ENCODE measurements around the gene S1PR4.
"Not testable (repeated sequence)": the region's sequence is repeated elsewhere in the genome, so short reads cannot be mapped to it uniquely, and the experiment has no call there.

S1PR4 gene

DNA sequence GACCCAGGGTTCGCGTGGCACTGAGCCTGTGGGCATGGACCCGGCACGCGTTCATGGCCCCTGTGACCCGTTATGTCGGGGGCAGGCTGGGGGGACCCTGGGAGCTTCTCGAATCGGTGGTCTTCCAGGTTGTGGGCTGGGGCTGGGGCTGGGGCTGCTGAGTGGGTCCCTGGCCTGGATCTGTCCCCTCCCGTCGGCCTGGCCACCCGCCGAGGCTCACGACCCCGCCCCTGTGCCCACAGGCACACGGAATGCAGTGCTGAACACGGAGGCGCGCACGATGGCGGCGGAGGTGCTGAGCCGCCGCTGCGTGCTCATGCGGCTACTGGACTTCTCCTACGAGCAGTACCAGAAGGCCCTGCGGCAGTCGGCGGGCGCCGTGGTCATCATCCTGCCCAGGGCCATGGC is 13.7 kb downstream of the S1PR4 start:
- DNase-seq (ENCODE audit: insufficient read length) (no peak), FAIRE-seq (no peak)
- TF ChIP-seq POLR2A (IDR thresholded peaks at IDR 0.05; ENCODE audit: low read depth, low read length) (no peak), POLR2AphosphoS5 (IDR thresholded peaks at IDR 0.05; ENCODE audit: low read depth, low read length) (no peak), TAF1 (IDR thresholded peaks at IDR 0.05; ENCODE audit: borderline replicate concordance, low read depth, low read length) (no peak)

DNA sequence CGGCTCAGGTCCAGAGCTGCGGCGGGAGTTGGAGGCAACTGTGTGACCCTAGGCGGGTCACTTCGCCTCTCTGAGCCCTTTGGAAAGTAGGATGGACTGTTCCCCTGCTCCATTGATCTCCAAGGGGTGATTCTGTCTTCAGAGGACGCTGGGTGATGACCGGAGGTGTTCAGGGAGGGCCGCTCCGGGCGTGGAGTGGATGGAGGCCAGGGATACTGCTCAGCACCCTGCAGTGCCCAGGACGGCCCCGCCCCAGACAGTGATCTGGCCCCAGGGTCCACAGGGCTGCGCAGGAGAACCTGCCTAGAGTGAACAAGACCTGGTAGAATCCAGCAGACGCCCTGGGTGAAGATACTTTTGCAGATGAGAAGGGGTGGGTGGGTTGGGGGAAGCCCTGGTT is 14.1 kb downstream of the S1PR4 start:
- FAIRE-seq (no peak), DNase-seq (ENCODE audit: insufficient read length) (no peak)
- TF ChIP-seq TAF1 (IDR thresholded peaks at IDR 0.05; ENCODE audit: borderline replicate concordance, low read depth, low read length) (no peak), POLR2A (IDR thresholded peaks at IDR 0.05; ENCODE audit: low read depth, low read length) (no peak), POLR2AphosphoS5 (IDR thresholded peaks at IDR 0.05; ENCODE audit: low read depth, low read length) (no peak)

DNA sequence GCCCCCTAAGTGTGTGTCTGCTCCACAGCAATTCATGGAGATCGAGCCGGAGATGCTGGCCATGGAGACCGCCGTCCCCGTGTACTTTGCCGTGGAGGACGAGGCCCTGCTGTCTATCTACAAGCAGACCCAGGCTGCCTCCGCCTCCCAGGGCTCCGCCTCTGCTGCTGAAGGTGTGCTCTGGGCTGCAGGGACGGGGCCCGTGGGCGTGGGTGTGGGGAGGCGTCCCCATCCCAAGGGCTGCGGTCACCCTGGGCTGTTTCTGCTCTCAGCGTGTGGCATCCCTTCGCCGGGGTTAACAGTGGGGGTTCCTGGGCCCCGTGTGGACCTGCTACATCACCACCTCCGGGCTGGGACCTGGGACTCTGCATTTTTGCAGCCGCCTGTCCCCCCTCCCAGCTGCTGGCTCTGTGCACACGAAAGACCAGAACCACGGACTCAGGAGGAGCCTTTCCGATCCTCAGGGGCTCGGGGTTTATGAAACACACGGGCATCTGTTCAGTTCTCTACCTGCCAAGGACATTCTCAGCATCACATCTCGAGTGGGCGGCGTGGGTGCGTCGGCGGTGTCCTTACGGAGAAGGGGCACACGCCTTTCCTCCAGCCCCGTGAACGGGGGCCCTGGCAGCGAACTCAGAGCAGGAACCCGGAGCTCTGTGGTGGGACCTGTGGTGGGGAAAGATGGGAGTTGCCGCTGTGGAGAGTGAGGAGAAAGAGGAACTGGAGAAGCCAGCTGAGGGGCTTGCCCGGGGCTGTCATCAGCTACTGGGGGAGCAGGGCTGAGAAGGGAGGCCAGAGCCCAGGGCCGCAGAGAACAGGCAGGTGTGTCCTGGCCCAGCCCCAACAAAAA is 14.9 kb downstream of the S1PR4 start:
- DNase-seq (ENCODE audit: insufficient read length) (no peak), FAIRE-seq (no peak)
- TF ChIP-seq POLR2A (IDR thresholded peaks at IDR 0.05; ENCODE audit: low read depth, low read length): no peak
- TF ChIP-seq TAF1 (IDR thresholded peaks at IDR 0.05; ENCODE audit: borderline replicate concordance, low read depth, low read length): no peak
- no peak for TF ChIP-seq POLR2AphosphoS5 (IDR thresholded peaks at IDR 0.05; ENCODE audit: low read depth, low read length)

DNA sequence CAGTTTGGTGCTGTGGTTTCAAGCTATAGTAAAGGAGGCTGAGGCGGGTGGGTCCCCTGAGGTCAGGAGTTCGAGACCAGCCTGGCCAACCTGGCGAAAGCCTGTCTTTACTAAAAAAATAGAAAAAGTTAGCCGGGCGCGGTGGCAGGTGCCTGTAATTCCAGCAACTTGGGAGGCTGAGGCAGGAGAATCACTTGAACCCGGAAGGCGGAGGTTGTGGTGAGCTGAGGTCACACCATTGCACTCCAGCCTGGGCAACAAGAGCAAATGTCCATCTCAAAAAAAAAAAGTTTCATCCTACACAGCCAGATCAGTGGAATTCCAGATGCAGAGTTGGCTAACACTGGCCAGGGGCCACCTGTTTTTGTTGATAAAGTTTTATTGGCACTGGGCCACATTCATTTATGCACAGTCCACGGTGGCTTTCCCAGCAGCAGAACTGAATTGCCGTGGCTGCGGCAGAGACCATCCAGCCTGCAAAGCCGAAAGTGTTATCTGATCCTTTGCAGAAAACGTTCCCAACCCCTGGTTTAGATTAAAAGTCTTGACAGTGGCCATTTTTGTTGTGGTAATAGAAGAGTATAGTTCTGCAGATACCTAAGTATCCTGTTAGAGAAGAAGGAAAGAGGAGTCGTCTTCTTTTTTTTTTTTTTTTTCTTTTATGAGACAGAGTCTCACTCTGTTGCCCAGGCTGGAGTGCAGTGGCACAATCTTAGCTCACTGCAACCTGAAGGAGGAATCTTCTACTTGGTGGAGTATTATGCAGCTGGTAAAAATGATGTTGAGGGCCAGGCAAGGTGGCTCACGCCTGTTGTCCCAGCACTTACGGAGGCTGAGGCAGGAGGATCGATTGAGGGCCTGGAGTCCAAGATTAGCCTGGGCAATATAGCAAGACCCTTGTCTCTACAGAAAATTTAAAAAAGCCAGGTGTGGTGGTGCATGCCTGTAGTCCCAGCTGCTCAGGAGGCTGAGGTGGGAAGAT is 15.8 kb downstream of the S1PR4 start:
- no peak for TF ChIP-seq TAF1 (IDR thresholded peaks at IDR 0.05; ENCODE audit: borderline replicate concordance, low read depth, low read length)
- TF ChIP-seq POLR2A (IDR thresholded peaks at IDR 0.05; ENCODE audit: low read depth, low read length): no peak
- no peak for TF ChIP-seq POLR2AphosphoS5 (IDR thresholded peaks at IDR 0.05; ENCODE audit: low read depth, low read length)
- no peak for DNase-seq (ENCODE audit: insufficient read length)
- FAIRE-seq: no peak

DNA sequence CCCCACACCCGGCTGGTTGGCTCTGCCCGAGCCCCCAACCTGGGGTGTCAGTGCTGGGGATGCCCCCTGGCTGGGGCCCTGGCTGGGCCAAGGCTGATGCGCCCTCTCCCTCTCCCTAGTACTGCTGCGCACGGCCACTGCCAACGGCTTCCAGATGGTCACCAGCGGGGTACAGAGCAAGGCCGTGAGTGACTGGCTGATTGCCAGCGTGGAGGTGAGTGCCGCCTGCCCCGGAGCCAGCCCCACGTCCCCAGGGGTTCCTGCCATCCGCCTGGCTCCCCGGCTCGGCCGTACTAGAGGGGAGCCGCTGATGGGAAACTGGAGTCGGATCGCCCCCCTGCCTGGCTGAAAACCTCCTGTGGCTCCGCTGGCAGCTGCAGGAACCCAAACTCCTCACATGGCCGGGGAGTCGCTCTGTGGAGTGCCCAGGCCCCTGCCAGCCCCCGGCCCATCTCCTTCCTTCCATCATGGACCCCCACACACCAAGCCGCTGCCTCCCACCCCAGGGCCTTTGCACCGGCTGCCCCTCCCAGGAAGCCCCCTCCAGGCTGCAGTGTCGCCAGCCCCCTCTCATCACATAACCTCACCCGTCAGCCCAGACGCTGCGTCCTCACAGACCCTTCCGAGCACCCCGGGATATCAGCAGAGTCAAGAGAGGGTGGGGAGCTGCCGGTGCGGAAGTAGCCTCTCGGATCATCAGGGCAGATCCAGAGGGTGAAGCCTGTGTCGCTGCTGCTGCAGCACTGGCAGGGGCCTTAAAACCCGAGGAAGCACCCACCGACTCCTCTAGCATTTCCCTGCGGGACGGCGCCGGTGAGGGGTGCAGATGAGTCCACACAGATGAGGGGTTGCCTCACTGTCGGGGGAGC is 17.7 kb downstream of the S1PR4 start:
- TF ChIP-seq TAF1 (IDR thresholded peaks at IDR 0.05; ENCODE audit: borderline replicate concordance, low read depth, low read length): no peak
- TF ChIP-seq POLR2A (IDR thresholded peaks at IDR 0.05; ENCODE audit: low read depth, low read length): no peak
- no peak for TF ChIP-seq POLR2AphosphoS5 (IDR thresholded peaks at IDR 0.05; ENCODE audit: low read depth, low read length)
- DNase-seq (ENCODE audit: insufficient read length) (no peak), FAIRE-seq (no peak)

DNA sequence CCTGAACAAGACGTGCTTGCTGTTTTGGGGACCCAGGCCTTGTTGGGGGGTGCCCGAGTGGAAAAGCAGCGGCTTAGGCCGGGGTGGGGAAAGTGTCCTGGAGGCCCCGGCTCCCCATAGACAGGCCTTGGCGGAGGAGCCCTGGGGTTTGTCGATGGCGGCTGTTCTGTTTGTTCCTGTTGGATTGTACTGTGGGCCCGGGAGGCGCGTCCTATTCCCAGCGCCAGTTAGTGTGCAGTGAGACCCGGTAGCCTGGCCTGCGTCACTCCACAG is 18.3 kb downstream of the S1PR4 start:
- no peak for TF ChIP-seq TAF1 (IDR thresholded peaks at IDR 0.05; ENCODE audit: borderline replicate concordance, low read depth, low read length)
- TF ChIP-seq POLR2A (IDR thresholded peaks at IDR 0.05; ENCODE audit: low read depth, low read length): no peak
- no peak for TF ChIP-seq POLR2AphosphoS5 (IDR thresholded peaks at IDR 0.05; ENCODE audit: low read depth, low read length)
- DNase-seq (ENCODE audit: insufficient read length) (no peak), FAIRE-seq (no peak)

DNA sequence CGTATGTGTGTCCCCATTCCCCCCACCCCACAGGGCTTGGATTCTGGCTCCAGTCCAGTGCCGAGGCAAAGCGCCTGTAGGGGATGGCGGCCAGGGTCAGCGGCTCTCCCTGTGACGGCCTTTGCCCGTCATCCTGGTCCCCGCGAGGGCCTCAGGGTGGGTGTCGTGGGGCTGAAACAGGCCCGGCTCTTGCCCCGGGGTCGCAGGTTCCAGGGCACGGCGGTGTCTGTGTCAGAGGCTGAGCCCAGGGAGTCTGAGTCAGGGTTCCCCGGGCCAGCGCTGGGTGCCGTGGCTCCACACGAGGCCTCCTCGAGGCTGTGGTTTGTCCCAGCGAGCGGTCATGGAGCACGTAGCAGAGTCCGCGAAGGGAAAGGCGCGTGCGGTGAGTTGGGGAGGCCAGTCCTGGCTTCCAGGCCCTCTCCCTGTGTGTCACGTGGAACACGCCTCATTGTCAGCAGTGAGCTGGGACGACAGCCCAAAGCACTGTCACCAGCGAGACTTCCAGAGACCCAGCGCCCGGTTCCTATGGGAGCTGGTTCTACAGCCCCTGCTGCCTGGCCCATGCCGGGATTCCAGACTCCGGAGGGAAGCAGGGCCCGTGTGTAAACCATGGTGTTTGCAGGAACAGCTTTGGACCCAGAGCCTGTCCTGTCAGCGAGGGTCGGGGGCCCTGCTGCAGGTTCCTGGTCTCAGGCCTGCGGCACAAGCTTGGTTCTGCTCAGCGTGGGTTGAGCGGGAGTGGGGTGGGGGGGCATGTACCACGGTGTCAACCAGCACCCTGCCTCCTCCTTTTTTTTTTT is 20.5 kb downstream of the S1PR4 start:
- FAIRE-seq: no peak
- TF ChIP-seq TAF1 (IDR thresholded peaks at IDR 0.05; ENCODE audit: borderline replicate concordance, low read depth, low read length): no peak
- no peak for TF ChIP-seq POLR2AphosphoS5 (IDR thresholded peaks at IDR 0.05; ENCODE audit: low read depth, low read length)
- TF ChIP-seq POLR2A (IDR thresholded peaks at IDR 0.05; ENCODE audit: low read depth, low read length): no peak
- DNase-seq (ENCODE audit: insufficient read length): no peak

DNA sequence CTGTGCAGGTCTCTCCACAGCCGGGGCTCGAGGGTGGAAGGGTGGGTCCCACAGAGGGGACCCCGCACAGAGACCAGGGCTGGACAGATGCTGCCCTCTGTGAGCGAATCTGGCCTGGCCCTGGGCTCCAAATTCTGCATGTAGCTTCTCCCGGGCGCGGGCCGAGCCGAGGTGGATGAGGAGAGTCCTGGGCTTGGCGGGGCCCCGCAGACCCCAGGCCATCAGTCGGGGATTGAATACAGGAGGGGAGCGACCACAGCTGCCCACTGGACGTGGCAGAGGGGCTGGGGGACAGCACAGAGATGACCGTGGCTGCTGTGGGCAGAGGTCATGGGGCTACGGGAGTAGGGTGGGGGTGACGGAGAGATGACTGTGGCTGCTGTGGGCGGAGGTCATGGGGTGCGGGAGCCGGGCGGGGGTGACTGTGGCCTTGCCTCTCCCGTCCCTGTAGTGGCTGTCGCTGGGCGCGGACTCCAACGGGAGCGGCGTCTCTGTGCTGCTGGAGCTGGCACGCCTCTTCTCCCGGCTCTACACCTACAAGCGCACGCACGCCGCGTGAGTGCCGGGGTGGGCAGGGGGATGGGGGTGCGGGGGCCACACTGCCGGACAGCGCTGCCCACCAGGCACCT is 22.6 kb downstream of the S1PR4 start:
- FAIRE-seq (no peak), DNase-seq (ENCODE audit: insufficient read length) (no peak)
- TF ChIP-seq TAF1 (IDR thresholded peaks at IDR 0.05; ENCODE audit: borderline replicate concordance, low read depth, low read length): no peak
- no peak for TF ChIP-seq POLR2AphosphoS5 (IDR thresholded peaks at IDR 0.05; ENCODE audit: low read depth, low read length)
- TF ChIP-seq POLR2A (IDR thresholded peaks at IDR 0.05; ENCODE audit: low read depth, low read length): no peak

DNA sequence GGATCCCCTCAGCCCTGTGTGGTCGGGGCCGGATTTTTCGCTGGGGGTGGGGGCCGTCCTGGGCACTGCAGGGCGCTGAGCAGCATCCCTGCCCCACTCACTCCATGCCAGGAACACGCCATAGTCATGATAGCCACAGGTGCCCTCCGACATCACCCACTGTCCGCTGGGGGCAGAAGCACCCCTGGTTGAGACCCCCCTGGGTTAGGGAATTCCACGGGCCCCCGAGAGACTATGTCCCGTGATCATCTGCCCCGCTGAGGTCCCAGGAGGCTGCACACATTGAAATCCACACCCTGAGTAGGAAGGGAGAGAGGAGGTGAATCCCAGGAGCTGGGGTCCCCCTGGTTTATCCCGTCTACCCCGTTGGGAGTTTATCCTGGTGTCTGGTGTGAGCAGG is 23.3 kb downstream of the S1PR4 start:
- no peak for TF ChIP-seq TAF1 (IDR thresholded peaks at IDR 0.05; ENCODE audit: borderline replicate concordance, low read depth, low read length)
- no peak for TF ChIP-seq POLR2AphosphoS5 (IDR thresholded peaks at IDR 0.05; ENCODE audit: low read depth, low read length)
- TF ChIP-seq POLR2A (IDR thresholded peaks at IDR 0.05; ENCODE audit: low read depth, low read length): no peak
- DNase-seq (ENCODE audit: insufficient read length) (no peak), FAIRE-seq (no peak)

DNA sequence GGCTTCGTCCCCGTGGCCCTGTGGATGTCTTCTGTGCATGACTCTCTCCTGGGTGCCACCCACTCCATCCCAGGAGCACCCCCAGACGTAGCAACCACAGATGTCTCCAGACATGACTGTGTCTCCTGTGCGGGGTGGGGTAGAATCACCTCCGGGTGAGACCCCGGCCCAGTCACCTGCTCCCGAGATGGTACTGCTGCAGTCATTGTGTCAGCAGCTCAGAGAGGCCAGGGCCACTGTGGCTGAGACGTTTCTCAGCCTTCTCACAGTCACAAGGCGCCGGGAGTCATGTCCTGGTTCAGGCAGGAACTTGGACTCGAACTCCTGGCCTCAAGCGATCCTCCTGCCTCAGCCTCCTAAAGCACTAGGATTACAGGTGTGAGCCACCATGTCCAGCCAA is 23.8 kb downstream of the S1PR4 start:
- DNase-seq (ENCODE audit: insufficient read length) (no peak), FAIRE-seq (no peak)
- TF ChIP-seq TAF1 (IDR thresholded peaks at IDR 0.05; ENCODE audit: borderline replicate concordance, low read depth, low read length) (no peak), POLR2AphosphoS5 (IDR thresholded peaks at IDR 0.05; ENCODE audit: low read depth, low read length) (no peak)

DNA sequence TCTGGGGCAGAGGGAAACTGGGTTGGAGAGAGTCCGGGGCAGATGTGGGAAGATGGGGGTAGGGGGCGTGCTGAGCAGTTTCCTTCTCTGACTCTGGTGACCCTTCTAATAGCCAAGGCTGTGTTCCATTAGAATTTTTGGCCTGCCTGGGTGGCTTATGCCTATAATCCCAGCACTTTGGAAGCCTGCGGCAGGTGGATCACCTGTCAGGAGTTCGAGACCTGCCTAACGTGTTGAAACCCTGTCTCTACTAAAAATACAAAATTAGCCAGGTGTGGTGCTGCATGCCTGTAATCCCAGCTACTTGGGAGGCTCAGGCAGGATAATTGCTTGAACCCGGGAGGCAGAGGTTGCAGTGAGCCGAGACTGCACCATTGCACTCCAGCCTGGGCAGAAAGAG is 24.3 kb downstream of the S1PR4 start:
- FAIRE-seq; DNase-seq (ENCODE audit: insufficient read length): not testable (repeated sequence)

Measured in GM12892 (cell line).